ENCODE measurements around the gene WDR89.

DNA sequence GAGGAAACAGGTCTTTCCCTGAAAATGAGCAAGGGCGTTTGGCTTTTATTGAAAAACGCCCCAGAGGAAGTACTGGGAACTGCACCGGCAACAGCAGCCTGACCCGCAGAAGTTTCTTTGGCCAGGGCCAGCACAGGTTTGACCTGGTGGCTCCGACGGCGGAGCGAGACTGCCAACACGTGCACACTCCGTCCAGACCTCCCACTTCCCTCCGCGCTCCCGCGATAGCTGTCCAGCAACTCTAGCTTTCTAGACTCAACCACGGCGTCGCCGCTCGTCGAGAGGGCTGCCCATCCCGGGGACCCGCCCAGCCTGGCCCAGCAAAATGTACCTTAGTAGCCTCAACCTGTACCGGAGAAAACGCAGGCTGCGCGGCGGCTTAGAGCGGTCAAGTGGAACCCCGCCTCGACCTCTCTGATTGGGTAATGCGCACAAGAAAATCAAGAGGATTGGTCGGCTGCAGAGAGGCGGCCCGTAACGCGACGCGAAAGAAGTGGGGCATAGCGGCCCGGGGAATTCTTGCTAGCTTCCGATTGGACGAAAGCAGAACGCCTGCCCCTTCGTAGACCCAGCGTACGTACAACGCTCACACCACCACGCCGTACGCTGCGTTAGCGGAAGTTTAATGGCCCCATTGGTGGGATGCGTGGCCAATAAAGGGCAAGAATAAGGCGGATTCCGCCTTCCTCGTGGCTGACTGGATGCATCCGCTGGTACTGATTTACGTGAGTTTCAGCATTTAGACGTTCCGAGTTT, at the start of gene WDR89:
- TF ChIP-seq, protein P1, sequence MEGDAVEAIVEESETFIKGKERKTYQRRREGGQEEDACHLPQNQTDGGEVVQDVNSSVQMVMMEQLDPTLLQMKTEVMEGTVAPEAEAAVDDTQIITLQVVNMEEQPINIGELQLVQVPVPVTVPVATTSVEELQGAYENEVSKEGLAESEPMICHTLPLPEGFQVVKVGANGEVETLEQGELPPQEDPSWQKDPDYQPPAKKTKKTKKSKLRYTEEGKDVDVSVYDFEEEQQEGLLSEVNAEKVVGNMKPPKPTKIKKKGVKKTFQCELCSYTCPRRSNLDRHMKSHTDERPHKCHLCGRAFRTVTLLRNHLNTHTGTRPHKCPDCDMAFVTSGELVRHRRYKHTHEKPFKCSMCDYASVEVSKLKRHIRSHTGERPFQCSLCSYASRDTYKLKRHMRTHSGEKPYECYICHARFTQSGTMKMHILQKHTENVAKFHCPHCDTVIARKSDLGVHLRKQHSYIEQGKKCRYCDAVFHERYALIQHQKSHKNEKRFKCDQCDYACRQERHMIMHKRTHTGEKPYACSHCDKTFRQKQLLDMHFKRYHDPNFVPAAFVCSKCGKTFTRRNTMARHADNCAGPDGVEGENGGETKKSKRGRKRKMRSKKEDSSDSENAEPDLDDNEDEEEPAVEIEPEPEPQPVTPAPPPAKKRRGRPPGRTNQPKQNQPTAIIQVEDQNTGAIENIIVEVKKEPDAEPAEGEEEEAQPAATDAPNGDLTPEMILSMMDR (conservative IDR thresholded peaks at IDR 0.05; ENCODE audit: low read depth in 2 of 2), result peak; percentile 53 to 70
- TF ChIP-seq EZH2 (IDR thresholded peaks at IDR 0.05; ENCODE audit: low read depth, unreplicated experiment) (no peak), CREB1 (CRISPR knock-in tag; IDR thresholded peaks at IDR 0.05; ENCODE audit: low read depth) (peak; percentile 69), EZH2phosphoT487 (IDR thresholded peaks at IDR 0.05; ENCODE audit: unreplicated experiment) (no peak)
- TF ChIP-seq, protein P2, sequence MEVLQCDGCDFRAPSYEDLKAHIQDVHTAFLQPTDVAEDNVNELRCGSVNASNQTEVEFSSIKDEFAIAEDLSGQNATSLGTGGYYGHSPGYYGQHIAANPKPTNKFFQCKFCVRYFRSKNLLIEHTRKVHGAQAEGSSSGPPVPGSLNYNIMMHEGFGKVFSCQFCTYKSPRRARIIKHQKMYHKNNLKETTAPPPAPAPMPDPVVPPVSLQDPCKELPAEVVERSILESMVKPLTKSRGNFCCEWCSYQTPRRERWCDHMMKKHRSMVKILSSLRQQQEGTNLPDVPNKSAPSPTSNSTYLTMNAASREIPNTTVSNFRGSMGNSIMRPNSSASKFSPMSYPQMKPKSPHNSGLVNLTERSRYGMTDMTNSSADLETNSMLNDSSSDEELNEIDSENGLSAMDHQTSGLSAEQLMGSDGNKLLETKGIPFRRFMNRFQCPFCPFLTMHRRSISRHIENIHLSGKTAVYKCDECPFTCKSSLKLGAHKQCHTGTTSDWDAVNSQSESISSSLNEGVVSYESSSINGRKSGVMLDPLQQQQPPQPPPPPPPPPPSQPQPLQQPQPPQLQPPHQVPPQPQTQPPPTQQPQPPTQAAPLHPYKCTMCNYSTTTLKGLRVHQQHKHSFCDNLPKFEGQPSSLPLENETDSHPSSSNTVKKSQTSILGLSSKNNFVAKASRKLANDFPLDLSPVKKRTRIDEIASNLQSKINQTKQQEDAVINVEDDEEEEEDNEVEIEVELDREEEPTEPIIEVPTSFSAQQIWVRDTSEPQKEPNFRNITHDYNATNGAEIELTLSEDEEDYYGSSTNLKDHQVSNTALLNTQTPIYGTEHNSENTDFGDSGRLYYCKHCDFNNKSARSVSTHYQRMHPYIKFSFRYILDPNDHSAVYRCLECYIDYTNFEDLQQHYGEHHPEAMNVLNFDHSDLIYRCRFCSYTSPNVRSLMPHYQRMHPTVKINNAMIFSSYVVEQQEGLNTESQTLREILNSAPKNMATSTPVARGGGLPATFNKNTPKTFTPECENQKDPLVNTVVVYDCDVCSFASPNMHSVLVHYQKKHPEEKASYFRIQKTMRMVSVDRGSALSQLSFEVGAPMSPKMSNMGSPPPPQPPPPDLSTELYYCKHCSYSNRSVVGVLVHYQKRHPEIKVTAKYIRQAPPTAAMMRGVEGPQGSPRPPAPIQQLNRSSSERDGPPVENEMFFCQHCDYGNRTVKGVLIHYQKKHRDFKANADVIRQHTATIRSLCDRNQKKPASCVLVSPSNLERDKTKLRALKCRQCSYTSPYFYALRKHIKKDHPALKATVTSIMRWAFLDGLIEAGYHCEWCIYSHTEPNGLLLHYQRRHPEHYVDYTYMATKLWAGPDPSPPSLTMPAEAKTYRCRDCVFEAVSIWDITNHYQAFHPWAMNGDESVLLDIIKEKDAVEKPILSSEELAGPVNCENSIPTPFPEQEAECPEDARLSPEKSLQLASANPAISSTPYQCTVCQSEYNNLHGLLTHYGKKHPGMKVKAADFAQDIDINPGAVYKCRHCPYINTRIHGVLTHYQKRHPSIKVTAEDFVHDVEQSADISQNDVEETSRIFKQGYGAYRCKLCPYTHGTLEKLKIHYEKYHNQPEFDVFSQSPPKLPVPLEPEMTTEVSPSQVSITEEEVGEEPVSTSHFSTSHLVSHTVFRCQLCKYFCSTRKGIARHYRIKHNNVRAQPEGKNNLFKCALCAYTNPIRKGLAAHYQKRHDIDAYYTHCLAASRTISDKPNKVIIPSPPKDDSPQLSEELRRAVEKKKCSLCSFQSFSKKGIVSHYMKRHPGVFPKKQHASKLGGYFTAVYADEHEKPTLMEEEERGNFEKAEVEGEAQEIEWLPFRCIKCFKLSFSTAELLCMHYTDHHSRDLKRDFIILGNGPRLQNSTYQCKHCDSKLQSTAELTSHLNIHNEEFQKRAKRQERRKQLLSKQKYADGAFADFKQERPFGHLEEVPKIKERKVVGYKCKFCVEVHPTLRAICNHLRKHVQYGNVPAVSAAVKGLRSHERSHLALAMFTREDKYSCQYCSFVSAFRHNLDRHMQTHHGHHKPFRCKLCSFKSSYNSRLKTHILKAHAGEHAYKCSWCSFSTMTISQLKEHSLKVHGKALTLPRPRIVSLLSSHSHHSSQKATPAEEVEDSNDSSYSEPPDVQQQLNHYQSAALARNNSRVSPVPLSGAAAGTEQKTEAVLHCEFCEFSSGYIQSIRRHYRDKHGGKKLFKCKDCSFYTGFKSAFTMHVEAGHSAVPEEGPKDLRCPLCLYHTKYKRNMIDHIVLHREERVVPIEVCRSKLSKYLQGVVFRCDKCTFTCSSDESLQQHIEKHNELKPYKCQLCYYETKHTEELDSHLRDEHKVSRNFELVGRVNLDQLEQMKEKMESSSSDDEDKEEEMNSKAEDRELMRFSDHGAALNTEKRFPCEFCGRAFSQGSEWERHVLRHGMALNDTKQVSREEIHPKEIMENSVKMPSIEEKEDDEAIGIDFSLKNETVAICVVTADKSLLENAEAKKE (CRISPR knock-in tag; IDR thresholded peaks at IDR 0.05), result no peak

Measured in GM23338 (cell line).